B cell (primary cell): Measurements from ENCODE around the gene ORMDL1. TPM values are rescaled to one million over a fixed set of nuclear protein-coding genes. Genes with fewer than 3 reads are reported as not detected.

ENCODE experiments used
- ATAC-seq: fragments of 200-7000 bp; cut with Tn5 transposase; one replicate; pipeline ENCODE4 v1.10.0; 2021; ENCODE audit warnings: low read depth, mild to moderate bottlenecking, moderate number of reproducible peaks, moderate library complexity
- CTCF ChIA-PET: fragments of 350-600 bp; sonication (Branson Sonifier 250); formaldehyde crosslinking; loops from one replicate; lab custom pipeline; 2021; ENCODE audit warnings: antibody characterized with exemption, inconsistent platforms; lab: Charles Lee
- POLR2A ChIA-PET: fragments of 350-600 bp; sonication (Branson Sonifier 250); formaldehyde crosslinking; loops from one replicate; lab custom pipeline; 2021; ENCODE audit warnings: antibody characterized with exemption; lab: Charles Lee
- DNase-seq: peaks from one replicate; pipeline ENCODE4 v3.0.0; 2013
- H2AFZ ChIP-seq: 2 replicates; pipeline ENCODE4 v1.6.1; 2012; ENCODE audit warnings: mild to moderate bottlenecking, low read depth, low read length; ENCODE audit not compliant: insufficient read depth, poor library complexity, severe bottlenecking
- H3K27ac ChIP-seq, 2 donors: 1 replicate in 1 of 2; 2 replicates in 1 of 2; pipeline ENCODE4 v1.5.1; 2012 to 2013; ENCODE audit warnings: low read length in 2 of 2, mild to moderate bottlenecking in 2 of 2, moderate library complexity in 1 of 2
- H3K27me3 ChIP-seq, 4 experiments: fragments of 200-600 bp in 1 of 4; sonication (generic) in 1 of 4; replicated peaks in 1 of 4; 1 replicate in 2 of 4; 2 replicates in 2 of 4; pipeline versions ENCODE4 v1.6.1 to v1.7.0; 2013 to 2016; ENCODE audit warnings: low read length in 3 of 4, mild to moderate bottlenecking in 2 of 4, mixed read lengths in 1 of 4, moderate library complexity in 1 of 4; ENCODE audit not compliant: insufficient read depth in 4 of 4, control insufficient read depth in 3 of 4; ENCODE audit errors: control extremely low read depth in 1 of 4
- H3K36me3 ChIP-seq, 2 experiments: replicated peaks in 1 of 2; 1 replicate in 1 of 2; 2 replicates in 1 of 2; pipeline versions ENCODE4 v1.6.1 to v1.7.1; 2013; ENCODE audit warnings: low read length in 1 of 2; ENCODE audit not compliant: insufficient read depth in 2 of 2, control insufficient read depth in 1 of 2; ENCODE audit errors: control extremely low read depth in 1 of 2, extremely low read depth in 1 of 2
- H3K4me1 ChIP-seq, 2 donors: fragments of 200-600 bp in 1 of 2; sonication (generic) in 1 of 2; 1 replicate in 1 of 2; 2 replicates in 1 of 2; pipeline versions ENCODE4 v1.5.1 to v1.6.1; 2013 to 2017; ENCODE audit warnings: low read length in 2 of 2; ENCODE audit not compliant: control insufficient read depth in 2 of 2, insufficient read depth in 2 of 2
- H3K4me2 ChIP-seq: replicated peaks from 2 replicates; pipeline ENCODE3; 2012; ENCODE audit warnings: mild to moderate bottlenecking, low read depth, low read length; ENCODE audit not compliant: poor library complexity, severe bottlenecking
- H3K4me3 ChIP-seq, 5 experiments: fragments of 200-600 bp in 1 of 5; sonication (generic) in 1 of 5; 1 replicate in 3 of 5; 2 replicates in 2 of 5; pipeline versions ENCODE4 v1.5.1 to v1.7.0; 2011 to 2016; ENCODE audit warnings: low read length in 4 of 5, mild to moderate bottlenecking in 4 of 5, low read depth in 2 of 5, control low read depth in 1 of 5, moderate library complexity in 1 of 5; ENCODE audit not compliant: insufficient read depth in 1 of 5; ENCODE audit errors: control extremely low read depth in 1 of 5, extremely low read depth in 1 of 5
- H3K79me2 ChIP-seq: fragments of 200-600 bp; sonication (generic); one replicate; pipeline ENCODE4 v1.6.0; 2016; ENCODE audit warnings: low read length; ENCODE audit not compliant: control insufficient read depth, insufficient read depth
- H3K9ac ChIP-seq: fragments of 200-600 bp; sonication (generic); 2 replicates; pipeline ENCODE4 v1.6.1; 2017; ENCODE audit warnings: mild to moderate bottlenecking, low read length, moderate library complexity
- H3K9me3 ChIP-seq, 3 donors: one replicate each; pipeline versions ENCODE4 v1.6.1 to v1.7.1; 2013; ENCODE audit warnings: low read length in 2 of 3; ENCODE audit not compliant: control insufficient read depth in 2 of 3, insufficient read depth in 1 of 3; ENCODE audit errors: control extremely low read depth in 1 of 3
- H4K20me1 ChIP-seq: 2 replicates; pipeline ENCODE4 v1.6.0; 2012; ENCODE audit warnings: mild to moderate bottlenecking, low read length; ENCODE audit not compliant: insufficient read depth, control insufficient read depth, poor library complexity, severe bottlenecking
- H3K27ac Mint-ChIP-seq: one replicate; pipeline ENCODE4 v1.8.0; 2021; ENCODE audit warnings: mixed read lengths
- H3K27me3 Mint-ChIP-seq: one replicate; pipeline ENCODE4 v1.8.0; 2021; ENCODE audit warnings: mixed read lengths
- H3K4me1 Mint-ChIP-seq: one replicate; pipeline ENCODE4 v1.8.0; 2021; ENCODE audit warnings: mixed read lengths
- H3K4me3 Mint-ChIP-seq: one replicate; pipeline ENCODE4 v1.8.0; 2021; ENCODE audit warnings: mixed read lengths
- H3K9me3 Mint-ChIP-seq: one replicate; pipeline ENCODE4 v1.8.0; 2022; ENCODE audit warnings: mixed read lengths; ENCODE audit not compliant: insufficient read depth
- EZH2 ChIP-seq: IDR thresholded peaks from 2 replicates; pipeline ENCODE4 v1.6.1; 2012; ENCODE audit warnings: borderline replicate concordance, low read depth, mild to moderate bottlenecking, moderate library complexity, low read length; ENCODE audit not compliant: insufficient read depth, poor library complexity, severe bottlenecking
- WGBS: methylation state at CpG from one replicate; pipeline ENCODE4 v1.1.5; 2013; ENCODE audit warnings: missing lambda C conversion rate; ENCODE audit not compliant: insufficient coverage; 5-methylcytosine and 5-hydroxymethylcytosine counted together
- intact Hi-C: fragments of 100-400 bp; cut with micrococcal nuclease; formaldehyde crosslinking; loops from one replicate; pipeline ENCODE4 v1.10.0; 2022
- polyA plus RNA-seq: library from polyadenylated mRNA; depleted of rRNA; stranded (reverse); fragments of >200 nt; gene quantifications from 2 replicates; pipeline ENCODE4 v1.2.3, GENCODE V29; 2012
- total RNA-seq, 2 donors: library from RNA; stranded (reverse); fragments of 120-200 nt in 1 of 2; gene quantifications; 1 replicate in 1 of 2; 2 replicates in 1 of 2; pipeline versions ENCODE4 v1.2.3 to v1.2.4, GENCODE V29; 2013 to 2022
- TF ChIP-seq, protein P1 (sequence below): fragments of 200-600 bp; IDR thresholded peaks from one replicate; pipeline ENCODE4 v1.8.0; 2022; ENCODE audit warnings: antibody characterized with exemption, mild to moderate bottlenecking

Gene ORMDL1
- total and polyA plus RNA-seq, 2 donors (not counting 1 experiment from before 2014, with no cell fraction given): 138 to 170 TPM

DNA sequence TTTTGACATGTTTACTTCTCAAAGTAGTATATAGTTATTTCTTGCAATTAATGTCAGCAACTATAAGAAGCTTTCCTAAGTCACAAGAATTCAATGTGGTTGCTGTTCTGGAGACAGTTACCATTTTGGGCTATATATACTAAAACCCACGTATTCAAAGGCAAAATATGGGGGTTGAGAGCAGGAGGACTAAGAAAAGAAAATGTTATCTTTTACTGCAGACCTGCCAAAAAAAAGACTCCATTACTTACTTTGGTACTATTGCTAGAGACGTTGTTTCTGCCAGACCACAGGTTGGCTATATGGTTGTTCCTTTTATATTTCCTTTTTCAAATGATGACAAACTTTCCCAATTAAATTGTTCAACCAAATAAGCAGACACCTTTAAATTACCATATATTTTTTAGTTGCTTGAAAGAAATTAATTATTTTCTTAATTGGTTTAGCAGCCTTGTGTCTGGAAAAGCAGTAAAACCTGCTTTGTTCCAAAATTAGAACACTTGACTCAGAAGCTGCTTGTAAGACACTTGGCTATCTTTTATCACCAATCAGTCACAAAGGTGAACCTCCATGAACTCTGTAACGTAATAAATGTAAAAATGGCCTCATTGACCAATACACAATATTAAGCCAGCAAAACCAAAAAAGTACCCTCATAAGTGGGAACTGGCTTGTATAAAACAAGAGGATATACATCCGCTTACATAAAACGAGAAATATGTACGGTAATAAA is 13.4 kb downstream of the ORMDL1 start:
- TF ChIP-seq, protein P1, sequence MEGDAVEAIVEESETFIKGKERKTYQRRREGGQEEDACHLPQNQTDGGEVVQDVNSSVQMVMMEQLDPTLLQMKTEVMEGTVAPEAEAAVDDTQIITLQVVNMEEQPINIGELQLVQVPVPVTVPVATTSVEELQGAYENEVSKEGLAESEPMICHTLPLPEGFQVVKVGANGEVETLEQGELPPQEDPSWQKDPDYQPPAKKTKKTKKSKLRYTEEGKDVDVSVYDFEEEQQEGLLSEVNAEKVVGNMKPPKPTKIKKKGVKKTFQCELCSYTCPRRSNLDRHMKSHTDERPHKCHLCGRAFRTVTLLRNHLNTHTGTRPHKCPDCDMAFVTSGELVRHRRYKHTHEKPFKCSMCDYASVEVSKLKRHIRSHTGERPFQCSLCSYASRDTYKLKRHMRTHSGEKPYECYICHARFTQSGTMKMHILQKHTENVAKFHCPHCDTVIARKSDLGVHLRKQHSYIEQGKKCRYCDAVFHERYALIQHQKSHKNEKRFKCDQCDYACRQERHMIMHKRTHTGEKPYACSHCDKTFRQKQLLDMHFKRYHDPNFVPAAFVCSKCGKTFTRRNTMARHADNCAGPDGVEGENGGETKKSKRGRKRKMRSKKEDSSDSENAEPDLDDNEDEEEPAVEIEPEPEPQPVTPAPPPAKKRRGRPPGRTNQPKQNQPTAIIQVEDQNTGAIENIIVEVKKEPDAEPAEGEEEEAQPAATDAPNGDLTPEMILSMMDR: no peak
- no peak for TF ChIP-seq EZH2
- POLR2A ChIA-PET: no interaction called here
- Histone ChIP-seq H3K27ac (no peak overlapping the region), H4K20me1 (no peaks in the 10 kb centered on the region), H3K4me2 (no peak overlapping the region), H3K36me3 (peaks cover 17 to 52% of the 10 kb centered on the region in 2 experiments), H3K4me1 (no peaks in the 10 kb centered on the region), H2AFZ (no peak overlapping the region), H3K27me3 (no peaks in the 10 kb centered on the region), H3K79me2 (no peaks in the 10 kb centered on the region), H3K4me3 (no peak overlapping the region), H3K9me3 (no peaks in the 10 kb centered on the region), H3K9ac (no peak overlapping the region)
- H3K4me3 Mint-ChIP-seq: no peak overlapping the region
- CTCF ChIA-PET: no interaction called here
- DNase-seq: no peak
- WGBS: no CpG with 5 or more reads among the region's 6 CpGs
- intact Hi-C loops: no loop called here
- no peaks in the 10 kb centered on the region for H3K27me3 Mint-ChIP-seq
- no peak overlapping the region for H3K27ac Mint-ChIP-seq
- ATAC-seq: no peak
- H3K4me1 Mint-ChIP-seq: peaks cover 3% of the 10 kb centered on the region
- H3K9me3 Mint-ChIP-seq: no peaks in the 10 kb centered on the region
